ENCODE results near the gene PTPN23. TPM values are rescaled to one million over a fixed set of nuclear protein-coding genes. Genes with fewer than 3 reads are reported as not detected.

Gene PTPN23
- total and polyA plus RNA-seq, 9 of the 15 experiments (the other 6 are each of a cell fraction or from before 2014, with no cell fraction given): 0.41 to 58.7 (median 7.2) TPM

- Histone ChIP-seq H3K27me3 (ENCODE audit: control insufficient read depth in 2 of 2, insufficient read depth in 2 of 2, low read length in 2 of 2) (no peaks in the 10 kb centered on the region), H3K9ac (ENCODE audit: insufficient read depth in 1 of 2, low read depth in 2 of 2, low read length in 2 of 2) (peak overlapping the region in 1 of 2 experiments; percentile 66; a peak in 1 of 4 replicates), H3K9me1 (ENCODE audit: control insufficient read depth, insufficient read depth, low read length) (no peaks in the 10 kb centered on the region), H3K4me2 (ENCODE audit: insufficient read depth, low read length) (no peak overlapping the region), H3K27ac (ENCODE audit: extremely low read depth, low read depth, low read length) (no peak overlapping the region), H3K4me1 (replicated peaks in 1 of 2; ENCODE audit: control insufficient read depth in 2 of 2, insufficient read depth in 2 of 2, low read length in 2 of 2) (peaks cover 0 to 40% of the 10 kb centered on the region in 2 experiments; a peak in 1 of 5 replicates), H3K36me3 (ENCODE audit: control insufficient read depth, insufficient read depth, low read length) (peaks cover 87% of the 10 kb centered on the region; the same call in 2 of the 3 replicates), H4K20me1 (replicated peaks; ENCODE audit: control insufficient read depth, insufficient read depth, low read length) (peaks cover 9% of the 10 kb centered on the region; the same call in 1 of the 2 replicates), H2AFZ (ENCODE audit: low read depth, low read length) (no peak overlapping the region), H3K79me2 (ENCODE audit: control insufficient read depth, insufficient read depth, low read length) (no peaks in the 10 kb centered on the region), H3K4me3 (no peak overlapping the region), H3K9me3 (replicated peaks; ENCODE audit: control insufficient read depth, insufficient read depth, low read depth, low read length) (no peaks in the 10 kb centered on the region)
- BruUV-seq (replicated peaks): no TSS peak
- POLR2A ChIA-PET: interaction anchor here (0.6 to 1.6 kb wide), 7 partner anchors 9 to 991 kb away, joined by 3 to 7 read pairs (median 3); partner anchors contain the start of gene SETD2
- in situ Hi-C loops (cut with MboI): no loop called here
- no peak for FAIRE-seq
- intact Hi-C loops (cut with micrococcal nuclease): no loop called here
- 91% methylated on average over 15 of the region's 16 CpGs for WGBS (ENCODE audit: insufficient coverage, low coverage, missing lambda C conversion rate)
- ATAC-seq: no peak
- CTCF ChIA-PET (ENCODE audit: low intra/inter-chr PET ratio): no interaction called here
- no peak for DNase-seq (ENCODE audit: extremely low read depth in 1 of 4, low spot score in 3 of 4)
- TF ChIP-seq C11orf30 (IDR thresholded peaks at IDR 0.05; ENCODE audit: low read depth) (no peak), RUNX1 (IDR thresholded peaks at IDR 0.05; ENCODE audit: low read depth) (no peak), ZNF41 (CRISPR knock-in tag; conservative IDR thresholded peaks at IDR 0.05) (no peak), POLR2A (conservative IDR thresholded peaks at IDR 0.05) (0 out of 2 replicates have a peak, but pooled peaks have one; percentile 9), YBX1 (IDR thresholded peaks at IDR 0.05) (no peak), ZNF764 (CRISPR knock-in tag; IDR thresholded peaks at IDR 0.05; ENCODE audit: low read depth) (no peak), ARHGAP35 (IDR thresholded peaks at IDR 0.05; ENCODE audit: partially characterized antibody) (no peak), ZC3H8 (IDR thresholded peaks at IDR 0.05) (no peak), TAF9B (IDR thresholded peaks at IDR 0.05; ENCODE audit: partially characterized antibody) (no peak), BCOR (IDR thresholded peaks at IDR 0.05) (peak; percentile 83), RBM14 (IDR thresholded peaks at IDR 0.05; ENCODE audit: borderline replicate concordance, insufficient read depth, low read depth, low read length) (no peak), SMARCA5 (IDR thresholded peaks at IDR 0.05) (0 out of 2 replicates have a peak, but pooled peaks have one; percentile 25), TGIF2 (CRISPR knock-in tag; IDR thresholded peaks at IDR 0.05) (no peak), BRD9 (IDR thresholded peaks at IDR 0.05; ENCODE audit: low read depth, partially characterized antibody) (no peak), POLR2G (IDR thresholded peaks at IDR 0.05; ENCODE audit: low read depth, low read length) (peak; percentile 67; the same call in 1 of the 2 replicates), SUPT5H (IDR thresholded peaks at IDR 0.05) (peak; percentile 29; the same call in 1 of the 2 replicates), CHD4 (IDR thresholded peaks at IDR 0.05; ENCODE audit: insufficient read depth, insufficient replicate concordance, low read depth, low read length, poor library complexity, severe bottlenecking) (no peak), NR1H2 (CRISPR knock-in tag; IDR thresholded peaks at IDR 0.05) (0 out of 2 replicates have a peak, but pooled peaks have one; percentile 50), SMAD1 (IDR thresholded peaks at IDR 0.05; ENCODE audit: low read depth, low read length, partially characterized antibody) (no peak), PRPF4 (IDR thresholded peaks at IDR 0.05; ENCODE audit: insufficient read depth, low read depth, low read length, poor library complexity, severe bottlenecking) (no peak), AFF4 (CRISPR knock-in tag; IDR thresholded peaks at IDR 0.05) (0 out of 2 replicates have a peak, but pooled peaks have one; percentile 45)
These were observed 34.1 kb downstream of the PTPN23 start for GRCh38 chr3:47414666-47415587.
